ENCODE results near the gene ERGIC3. TPM values are rescaled to one million over a fixed set of nuclear protein-coding genes. Genes with fewer than 3 reads are reported as not detected.

Gene ERGIC3
- 325 and 413 TPM in 2 replicates for total RNA-seq

GRCh38 chr20:35541783-35542662 lies at the start of gene ERGIC3:
Gene ERGIC3 (plus strand): TSS chr20:35542078. CDS start chr20:35542098, 20 bp downstream.

GRCh38 chr20:35529552-35529951 lies 12.3 kb upstream of the ERGIC3 start, which contains the start of gene C20orf173:
Gene C20orf173 (minus strand): TSS chr20:35529652. CDS start chr20:35529373, 279 bp downstream.

Other genes with a start within 250 kb of the ERGIC3 start
- gene FAM83C, start 249.7 kb upstream of the ERGIC3 start, total RNA-seq = not detected in 2 replicates
- gene UQCC1, start 130.1 kb upstream of the ERGIC3 start, total RNA-seq = 27.1 and 31.4 TPM in 2 replicates
- gene GDF5, start 103.8 kb upstream of the ERGIC3 start, total RNA-seq = 13.8 and 14.0 TPM in 2 replicates
- gene CEP250, start 86.5 kb upstream of the ERGIC3 start, total RNA-seq = 28.0 and 28.2 TPM in 2 replicates
- not detected in 2 replicates for gene C20orf173, start 12.4 kb upstream of the ERGIC3 start, total RNA-seq
- gene SPAG4, start 73.8 kb downstream of the ERGIC3 start, total RNA-seq = 9.8 and 9.9 TPM in 2 replicates
- 142 and 148 TPM in 2 replicates for gene CPNE1, start 122.8 kb downstream of the ERGIC3 start, total RNA-seq
- gene RBM12, start 122.8 kb downstream of the ERGIC3 start, total RNA-seq = 34.0 TPM in 2 replicates
- gene NFS1, start 157.3 kb downstream of the ERGIC3 start, total RNA-seq = 24.6 and 50.5 TPM in 2 replicates
- 638 and 750 TPM in 2 replicates for gene ROMO1, start 157.3 kb downstream of the ERGIC3 start, total RNA-seq
- gene RBM39, start 200.2 kb downstream of the ERGIC3 start, total RNA-seq = 119 and 134 TPM in 2 replicates
- gene PHF20, start 229.9 kb downstream of the ERGIC3 start, total RNA-seq = 21.0 and 21.3 TPM in 2 replicates